ENCODE measurements around the gene CEP126.
"Not testable (repeated sequence)": the region's sequence is repeated elsewhere in the genome, so short reads cannot be mapped to it uniquely, and the experiment has no call there.

CEP126 gene

DNA sequence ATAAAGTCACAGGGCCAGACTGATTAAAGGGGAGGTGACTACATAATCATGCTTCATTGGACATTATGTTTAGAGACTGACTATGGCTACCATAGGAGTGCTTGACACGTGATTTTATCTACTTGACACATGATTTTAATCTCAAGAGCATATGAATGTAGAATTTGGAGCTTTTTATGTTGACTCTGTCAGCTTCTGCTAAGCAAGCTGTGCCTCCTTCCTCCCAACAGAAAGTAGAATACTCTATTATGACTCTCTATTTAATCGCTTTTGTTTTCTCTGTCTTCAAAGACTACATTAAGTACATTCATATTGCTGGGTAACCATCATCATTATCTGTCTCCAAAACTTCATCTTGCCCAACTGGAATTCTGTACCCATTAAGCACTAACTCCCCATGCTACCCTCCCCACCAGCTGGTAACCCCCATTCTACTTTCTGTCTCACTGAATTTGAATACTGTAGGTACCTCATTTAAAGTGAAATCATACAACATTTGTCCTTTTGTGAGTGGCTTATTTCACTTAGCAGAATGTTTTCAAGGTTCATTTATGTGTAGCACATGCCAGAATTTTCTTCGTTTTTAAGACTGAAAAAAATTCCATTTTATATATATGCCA lies 26.2 kb downstream of the CEP126 start:
- DNase-seq (ENCODE audit: low spot score), result no peak

DNA sequence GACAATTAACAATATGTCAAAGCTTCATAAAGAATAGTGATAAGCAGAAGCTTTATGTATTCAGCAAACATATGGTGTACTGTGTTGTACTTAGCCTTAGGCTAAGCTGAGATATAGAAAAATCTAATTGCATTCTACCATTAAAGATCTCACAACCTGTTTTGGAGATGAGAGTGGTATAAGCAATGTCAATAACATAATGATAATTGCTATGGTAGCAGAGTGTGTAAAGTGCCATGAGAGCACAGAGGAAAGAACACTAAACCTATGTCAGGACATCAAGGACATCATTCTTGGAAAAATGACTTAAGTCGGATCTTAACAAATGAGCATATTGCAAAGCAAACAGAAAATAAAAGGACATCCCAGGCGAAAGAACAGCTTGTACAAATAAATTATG lies 30.1 kb downstream of the CEP126 start:
- DNase-seq (ENCODE audit: low spot score), result no peak

DNA sequence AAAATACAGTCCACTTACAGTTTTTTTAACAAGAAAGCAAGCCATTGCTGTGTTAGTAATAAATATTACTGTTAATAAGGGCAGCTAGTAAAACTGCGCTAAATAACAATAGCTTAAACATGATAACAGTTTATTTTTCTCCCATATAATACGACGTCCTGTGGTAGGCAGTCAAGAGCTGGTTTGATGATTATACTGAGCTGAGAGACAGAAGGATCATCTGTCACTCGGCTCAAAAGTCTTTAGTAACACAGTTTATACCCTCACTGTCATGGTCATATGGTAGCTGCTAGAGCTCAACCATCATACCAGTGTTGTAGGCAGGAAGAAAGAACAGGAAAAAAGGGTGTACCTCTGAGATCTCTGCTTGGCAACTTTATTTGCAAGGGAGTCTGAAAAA lies 30.6 kb downstream of the CEP126 start:
- no peak for DNase-seq (ENCODE audit: low spot score)

- no peak for DNase-seq (ENCODE audit: low spot score)
Measured at GRCh38 chr11:101949680-101950220, 34.9 kb downstream of the CEP126 start.

DNA sequence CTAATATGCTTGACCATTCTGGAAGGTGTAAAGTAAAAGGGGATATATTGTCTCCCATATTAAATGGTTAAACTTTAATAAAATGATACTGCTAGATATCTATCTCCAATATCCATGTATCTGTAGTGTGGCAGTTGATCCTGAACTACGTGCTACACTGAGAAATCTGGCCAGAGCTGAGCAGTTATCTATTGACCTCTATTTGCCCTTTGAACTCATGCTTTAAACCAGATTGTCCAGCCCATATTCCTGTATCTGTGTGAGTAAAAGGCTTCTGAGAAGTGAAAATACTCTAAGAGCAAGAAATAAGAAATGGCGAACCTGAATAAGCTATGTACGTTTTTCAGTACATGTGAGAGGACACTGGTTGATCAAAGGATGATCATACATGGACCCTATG lies 40.5 kb downstream of the CEP126 start:
- no peak for DNase-seq (ENCODE audit: low spot score)

DNA sequence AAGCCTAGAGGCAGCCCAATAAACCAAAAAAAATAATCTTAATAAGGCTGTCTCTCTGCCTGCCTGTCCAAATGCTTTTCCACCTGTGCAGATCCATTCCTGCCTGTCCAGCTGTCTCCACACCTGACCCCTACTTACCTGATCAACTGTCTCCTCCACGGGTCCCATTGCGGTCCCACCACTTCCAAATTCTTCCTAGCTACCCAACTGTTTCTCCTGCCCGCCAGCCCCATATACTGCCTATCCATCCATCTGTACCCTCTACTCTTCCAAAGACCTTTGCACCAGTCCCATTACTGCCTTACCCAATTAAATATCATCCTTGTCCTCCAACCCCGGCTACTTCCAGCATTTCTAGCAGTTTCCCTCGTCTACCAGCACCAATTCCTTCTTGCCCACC lies 40.9 kb downstream of the CEP126 start:
- no peak for DNase-seq (ENCODE audit: low spot score)

GRCh38 chr11:101960231-101960630 lies 45.4 kb downstream of the CEP126 start:
- no peak for DNase-seq (ENCODE audit: low spot score)

DNA sequence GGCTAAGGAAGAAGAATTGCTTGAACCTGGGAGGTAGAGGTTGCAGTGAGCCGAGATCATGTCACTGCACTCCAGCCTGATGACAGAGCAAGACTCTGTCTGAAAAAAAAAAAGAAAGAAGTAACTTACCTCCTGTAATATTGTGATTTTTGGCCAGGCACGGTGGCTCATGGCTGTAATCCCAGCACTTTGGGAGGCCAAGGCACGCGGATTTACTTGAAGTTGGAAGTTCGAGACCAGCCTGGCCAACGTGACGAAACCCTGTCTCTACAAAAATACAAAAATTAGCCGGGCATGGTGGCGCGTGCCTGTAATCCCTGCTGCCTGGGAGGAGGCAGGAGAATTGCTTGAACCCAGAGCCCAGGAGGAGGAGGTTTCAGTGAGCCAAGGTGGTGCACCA lies 49.4 kb downstream of the CEP126 start:
- DNase-seq (ENCODE audit: low spot score), result not testable (repeated sequence)

DNA sequence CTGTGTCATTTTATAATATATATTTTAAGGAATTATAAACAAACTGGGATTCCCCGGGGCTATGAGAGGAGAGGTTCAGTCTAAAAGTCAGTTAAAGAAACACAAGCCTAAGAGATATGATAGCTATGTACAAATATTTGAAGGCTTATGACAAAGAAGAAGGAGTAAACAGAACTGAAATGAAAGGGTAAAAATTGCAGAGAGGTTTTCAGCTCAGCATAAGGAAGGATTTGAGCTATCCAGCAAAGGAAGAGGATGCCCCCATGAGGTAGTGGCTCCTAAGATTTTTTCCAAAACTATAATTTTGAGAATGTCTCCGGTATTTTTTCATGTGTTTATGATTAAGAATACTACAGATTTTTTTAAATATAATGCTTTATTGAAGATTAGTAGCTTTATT lies 59.4 kb downstream of the CEP126 start:
- peak; percentile 3 for DNase-seq (ENCODE audit: low spot score)

DNA sequence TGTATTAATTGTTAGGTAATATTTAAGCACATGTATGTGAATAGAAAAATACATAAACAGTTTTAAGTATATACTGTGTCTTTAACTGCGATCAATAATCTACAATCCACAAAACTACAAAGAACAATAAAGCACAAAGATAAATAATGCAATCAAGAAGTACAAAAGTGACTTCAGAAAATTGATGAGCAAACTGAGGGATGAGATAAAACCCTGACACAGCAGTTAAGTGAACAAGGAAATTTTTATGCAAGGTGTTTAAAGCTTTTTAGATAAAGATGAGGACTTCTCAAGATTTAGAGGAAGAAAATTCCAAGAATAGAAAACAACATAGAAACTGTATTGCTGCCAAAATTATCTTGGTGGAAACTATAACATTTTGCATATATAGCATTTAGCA lies 60.0 kb downstream of the CEP126 start:
- DNase-seq (ENCODE audit: low spot score), result no peak

DNA sequence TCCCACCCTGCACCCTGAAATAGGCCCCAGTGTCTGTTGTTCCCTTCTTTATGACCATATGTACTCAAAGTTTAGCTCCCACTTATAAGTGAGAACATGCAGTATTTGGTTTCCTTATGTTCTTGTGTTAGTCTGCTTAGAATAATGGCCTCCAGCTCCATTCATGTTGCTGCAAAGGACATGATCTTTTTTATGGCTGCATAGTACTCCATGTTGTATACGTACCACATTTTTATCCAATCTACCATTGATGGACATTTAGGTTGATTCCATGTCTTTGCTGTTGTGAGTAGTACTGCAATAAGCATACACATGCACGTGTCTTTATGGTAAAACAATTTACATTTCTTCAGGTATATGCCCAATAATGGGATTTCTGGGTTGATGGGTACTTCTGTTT lies 60.9 kb downstream of the CEP126 start:
- no peak for DNase-seq (ENCODE audit: low spot score)

- peak; percentile 7 for DNase-seq (ENCODE audit: low spot score)
Measured at GRCh38 chr11:101987370-101987769, 72.6 kb downstream of the CEP126 start.

GRCh38 chr11:101993172-101993571 lies 78.4 kb downstream of the CEP126 start:
- DNase-seq (ENCODE audit: low spot score), result no peak

DNA sequence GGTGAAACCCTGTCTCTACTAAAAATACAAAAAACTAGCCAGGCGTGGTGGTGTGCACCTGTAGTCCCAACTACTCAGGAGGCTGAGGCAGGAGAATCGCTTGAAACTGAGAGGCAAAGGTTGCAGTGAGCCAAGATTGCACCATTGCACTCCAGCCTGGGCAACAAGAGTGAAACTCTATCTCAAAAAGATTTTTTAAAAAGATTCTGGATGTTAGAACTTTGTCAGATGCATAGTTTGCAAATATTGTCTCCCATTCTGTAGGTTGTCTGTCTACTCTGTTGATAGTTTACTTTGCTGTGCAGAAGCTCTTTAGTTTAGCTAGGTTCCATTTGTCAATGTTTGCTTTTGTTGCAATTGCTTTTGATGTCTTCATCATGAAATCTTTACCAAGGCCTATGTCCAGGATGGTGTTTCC lies 79.3 kb downstream of the CEP126 start:
- DNase-seq (ENCODE audit: low spot score), result not testable (repeated sequence)

GRCh38 chr11:101996111-101996510 lies 81.3 kb downstream of the CEP126 start:
- no peak for DNase-seq (ENCODE audit: low spot score)

GRCh38 chr11:102001657-102002338 lies 87.0 kb downstream of the CEP126 start:
- DNase-seq (ENCODE audit: low spot score), result no peak

DNA sequence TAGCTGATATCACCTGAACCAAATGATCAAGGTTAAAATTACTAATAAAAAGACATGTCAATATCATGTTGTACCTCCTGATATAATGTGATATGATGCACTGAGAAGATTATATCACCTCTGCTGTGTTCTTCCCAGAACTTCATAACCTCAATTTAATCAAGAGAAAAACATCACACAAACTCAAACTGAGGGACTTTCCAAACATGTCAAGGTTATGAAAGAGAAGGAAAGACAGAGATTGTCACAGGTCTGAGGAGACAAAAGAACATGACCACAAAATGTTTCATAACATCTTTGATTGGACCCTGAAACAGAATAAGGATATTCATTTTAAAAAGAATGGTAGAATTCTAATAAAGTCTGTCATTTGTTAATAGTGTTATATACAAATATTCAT lies 89.4 kb downstream of the CEP126 start:
- no peak for DNase-seq (ENCODE audit: low spot score)

- DNase-seq (ENCODE audit: low spot score), result no peak
Measured at GRCh38 chr11:102005306-102005705, 90.5 kb downstream of the CEP126 start.

DNA sequence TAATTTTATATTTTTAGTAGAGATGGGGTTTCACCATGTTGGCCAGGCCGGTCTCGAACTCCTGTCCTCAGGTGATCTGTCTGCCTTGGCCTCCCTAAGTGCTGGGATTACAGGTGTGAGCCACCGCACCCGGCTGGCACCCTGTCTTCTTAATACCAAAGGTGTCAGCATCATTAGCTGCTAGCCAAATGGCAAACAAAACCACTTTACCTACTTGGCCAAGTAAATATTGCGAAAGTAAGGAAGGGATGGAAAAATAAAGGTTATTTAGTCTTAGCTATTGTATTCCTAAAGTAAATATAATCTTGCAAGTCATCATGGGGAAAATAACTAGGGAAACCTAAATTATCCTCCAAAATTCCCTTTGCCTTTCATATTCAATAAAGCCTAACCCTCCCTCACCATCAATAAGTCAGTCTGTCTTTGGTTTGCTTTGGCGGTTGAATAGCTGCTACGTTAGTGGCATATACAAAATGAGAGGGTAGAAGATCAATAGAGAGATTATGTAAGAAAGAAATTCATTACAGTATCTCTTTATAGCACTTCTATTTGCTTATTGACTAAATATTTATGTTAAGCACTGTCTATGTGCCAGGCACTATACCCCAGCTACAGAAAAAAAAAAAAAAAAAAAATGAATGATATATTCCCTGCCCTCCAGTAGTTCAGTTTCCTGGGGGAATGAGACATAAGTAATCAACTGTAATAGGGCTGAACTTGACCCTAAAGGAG lies 92.2 kb downstream of the CEP126 start:
- no peak for DNase-seq (ENCODE audit: low spot score)

DNA sequence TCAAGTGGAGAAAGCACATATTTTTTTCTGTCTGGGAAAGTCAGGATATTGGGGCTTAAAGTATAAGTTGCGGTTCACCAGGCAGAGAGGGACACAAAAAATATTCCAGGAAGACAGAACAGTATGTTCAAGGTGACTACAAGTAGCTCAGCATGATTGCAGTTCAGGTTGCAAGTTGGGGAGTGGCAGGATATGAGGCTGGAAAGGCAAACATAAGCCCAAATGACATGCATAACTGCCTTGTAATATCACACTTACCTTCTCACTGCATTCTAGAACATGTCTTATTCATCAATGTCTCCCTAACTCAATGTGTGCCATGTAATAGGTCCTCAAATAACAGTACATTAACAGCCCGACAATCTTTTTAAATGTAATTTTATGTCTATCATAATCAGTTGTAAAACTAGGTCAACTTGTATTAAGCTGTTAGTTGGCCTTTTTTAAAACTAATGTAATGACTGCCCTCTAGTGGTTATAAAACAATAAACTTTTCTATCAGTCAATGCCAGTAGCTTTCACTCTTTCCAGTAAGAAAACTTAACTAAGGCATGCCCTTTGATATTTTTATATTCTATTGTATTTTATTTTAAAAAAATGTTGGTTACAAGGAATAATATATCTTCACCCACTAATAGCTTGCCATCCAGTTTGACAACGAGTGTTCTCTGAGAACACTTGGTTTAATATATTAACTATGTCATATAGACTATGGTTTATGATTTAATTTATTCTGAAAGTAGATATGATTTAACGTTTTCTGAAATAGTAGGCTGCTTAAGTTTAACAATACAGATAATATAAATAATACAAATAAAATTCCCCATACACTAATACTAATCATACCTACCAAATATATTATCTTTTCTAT lies 93.0 kb downstream of the CEP126 start:
- peak; percentile 81 for DNase-seq (ENCODE audit: low spot score)

DNA sequence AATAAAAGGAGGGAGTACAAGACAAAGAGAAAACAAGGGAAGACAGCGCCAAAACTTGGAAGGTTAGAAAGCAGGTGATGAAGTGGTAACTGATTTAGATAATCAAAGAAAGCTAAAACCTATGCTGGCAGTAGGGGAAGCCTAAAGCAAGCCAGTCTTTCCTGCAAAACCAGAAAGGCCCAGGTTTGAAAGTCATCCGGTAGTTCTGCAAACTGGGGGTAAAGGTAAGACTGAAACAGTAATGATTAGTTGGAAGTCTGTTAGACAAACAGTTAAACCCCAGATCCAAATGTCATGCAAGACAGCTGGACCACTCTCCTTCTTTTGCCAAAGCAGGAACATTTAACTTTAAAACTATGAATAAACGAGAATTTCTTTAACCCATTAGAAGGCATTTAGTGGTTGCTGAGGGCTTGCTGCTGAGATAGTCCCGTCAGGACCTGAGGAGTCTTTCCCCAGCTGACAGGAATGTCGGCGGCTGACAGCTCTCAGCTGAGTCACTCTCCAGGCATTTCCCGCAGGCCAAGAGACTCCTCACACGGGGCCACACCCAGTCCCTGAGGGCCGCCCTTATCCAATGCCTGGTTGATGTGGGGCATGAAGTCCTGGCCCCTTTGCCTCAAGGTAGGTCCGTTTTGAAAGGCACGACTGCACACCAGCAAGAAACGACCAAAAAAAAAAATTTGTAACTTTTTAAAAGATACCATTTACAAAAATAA lies 96.1 kb downstream of the CEP126 start:
- peak; percentile 86 for DNase-seq (ENCODE audit: low spot score)

Data from RKO (cell line).